HepG2 (cell line): ENCODE results near the gene YIPF1.

Experiments
- DNMT1 ChIP-seq: sonication (generic); formaldehyde crosslinking; IDR thresholded peaks from 2 replicates; pipeline ENCODE4 v1.5.1; 2020; ENCODE audit warnings: mild to moderate bottlenecking, missing genetic modification reagents
- EP300 ChIP-seq, 3 experiments: sonication (generic) in 1 of 3; formaldehyde crosslinking in 1 of 3; IDR thresholded peaks; 2 replicates each; pipeline versions ENCODE4 v1.5.1 to v1.6.1; 2011 to 2020; ENCODE audit warnings: low read depth in 2 of 3, low read length in 2 of 3, borderline replicate concordance in 1 of 3, improper control_type of control experiment in 1 of 3, mild to moderate bottlenecking in 1 of 3, missing genetic modification reagents in 1 of 3, moderate library complexity in 1 of 3
- ETV6 ChIP-seq: sonication (generic); formaldehyde crosslinking; conservative IDR thresholded peaks from 2 replicates; pipeline ENCODE4 v1.4.0; 2020; ENCODE audit warnings: missing genetic modification reagents
- TARDBP ChIP-seq: sonication (generic); formaldehyde crosslinking; IDR thresholded peaks from 2 replicates; pipeline ENCODE4 v1.8.0; 2022; ENCODE audit warnings: mild to moderate bottlenecking, missing genetic modification reagents

DNA sequence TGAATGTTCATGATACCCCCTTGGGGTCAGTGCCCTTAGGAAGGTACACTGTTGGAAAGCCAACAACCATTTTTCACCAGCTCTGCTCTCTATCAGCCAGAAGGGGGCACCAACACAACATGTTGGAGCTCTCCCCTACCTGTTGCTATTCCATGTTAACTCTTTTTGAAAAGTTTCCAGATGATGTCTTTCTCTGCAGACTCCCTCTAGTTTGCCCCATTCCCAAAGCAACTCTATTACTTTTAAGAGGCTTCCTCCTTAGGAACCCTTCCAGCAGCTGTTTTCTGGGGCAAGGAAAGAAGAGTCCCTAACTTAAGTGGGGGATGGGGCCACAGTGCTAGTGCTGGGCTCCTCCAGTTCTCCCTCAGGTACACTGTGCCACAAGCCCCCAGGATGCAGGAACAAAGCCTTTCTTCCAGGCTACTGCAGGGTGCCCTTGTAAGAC lies 28.6 kb downstream of the YIPF1 start:
- TF ChIP-seq TARDBP = no peak
- no peak for TF ChIP-seq DNMT1
- TF ChIP-seq ETV6 = no peak
- no peak for TF ChIP-seq EP300 (IDR thresholded peaks at IDR 0.05; ENCODE audit: low read depth in 2 of 2, low read length in 2 of 2)
- no peak for TF ChIP-seq EP300 (CRISPR knock-in tag; IDR thresholded peaks at IDR 0.05; ENCODE audit: borderline replicate concordance)
